OCI-LY7 (cell line): ENCODE measurements around the gene PAQR6. TPM values are rescaled to one million over a fixed set of nuclear protein-coding genes. Genes with fewer than 3 reads are reported as not detected.

Source experiments
- BruUV-seq: library from RNA; stranded (reverse); fragments of 400-500 nt; replicated peaks from 2 replicates; lab custom pipeline; 2021; lab: Mats Ljungman, UMichigan
- CTCF ChIA-PET: fragments of 300-600 bp; sonication (Branson Sonifier 250); formaldehyde crosslinking; loops from one replicate; lab custom pipeline; 2022; ENCODE audit warnings: antibody characterized with exemption; ENCODE audit not compliant: unreplicated experiment; lab: Charles Lee
- POLR2A ChIA-PET: fragments of 300-600 bp; sonication (Branson Sonifier 250); formaldehyde crosslinking; loops from one replicate; lab custom pipeline; 2022; ENCODE audit warnings: antibody characterized with exemption; lab: Charles Lee
- DNase-seq: peaks from one replicate; pipeline ENCODE4 v3.0.0-alpha.2; 2015; ENCODE audit warnings: low spot score
- H2AFZ ChIP-seq: fragments of 200-600 bp; sonication (generic), shearing (Covaris generic); 2 replicates; pipeline ENCODE4 v1.6.1; 2014; ENCODE audit warnings: mild to moderate bottlenecking, antibody characterized with exemption, low read length, moderate library complexity
- H3K27ac ChIP-seq: fragments of 200-600 bp; sonication (generic); 2 replicates; pipeline ENCODE4 v1.5.1; 2014; ENCODE audit warnings: mixed run types, low read depth, mild to moderate bottlenecking, moderate library complexity, low read length, inconsistent platforms; ENCODE audit not compliant: poor library complexity, severe bottlenecking
- H3K36me3 ChIP-seq: fragments of 200-600 bp; sonication (generic); 2 replicates; pipeline ENCODE4 v1.6.1; 2014; ENCODE audit warnings: mild to moderate bottlenecking, antibody characterized with exemption, low read length, moderate library complexity, mixed read lengths; ENCODE audit not compliant: insufficient read depth
- H3K4me1 ChIP-seq: fragments of 200-600 bp; sonication (generic); 2 replicates; pipeline ENCODE4 v1.5.1; 2014; ENCODE audit warnings: mild to moderate bottlenecking, low read length; ENCODE audit not compliant: insufficient read depth, poor library complexity, severe bottlenecking
- H3K4me2 ChIP-seq: fragments of 200-600 bp; sonication (generic); 2 replicates; pipeline ENCODE4 v1.6.1; 2014; ENCODE audit warnings: mild to moderate bottlenecking, low read length
- H3K4me3 ChIP-seq: fragments of 200-600 bp; sonication (generic); 2 replicates; pipeline ENCODE4 v1.5.1; 2014; ENCODE audit warnings: mild to moderate bottlenecking, low read depth, low read length; ENCODE audit not compliant: poor library complexity, severe bottlenecking
- H3K79me2 ChIP-seq: fragments of 200-600 bp; sonication (generic); 2 replicates; pipeline ENCODE4 v1.6.1; 2016; ENCODE audit warnings: low read depth, mild to moderate bottlenecking, low read length, moderate library complexity, mixed read lengths; ENCODE audit not compliant: insufficient read depth
- H3K9me2 ChIP-seq: fragments of 200-600 bp; sonication (generic); 2 replicates; pipeline ENCODE4 v1.6.1; 2016; ENCODE audit warnings: mild to moderate bottlenecking, low read length, mixed read lengths; ENCODE audit not compliant: insufficient read depth
- H3K9me3 ChIP-seq: fragments of 200-600 bp; sonication (generic); 2 replicates; pipeline ENCODE4 v1.6.1; 2014; ENCODE audit warnings: mild to moderate bottlenecking, mixed run types, low read length, mixed read lengths
- H4K20me1 ChIP-seq: fragments of 200-600 bp; sonication (generic); 2 replicates; pipeline ENCODE4 v1.6.1; 2014; ENCODE audit warnings: mild to moderate bottlenecking, antibody characterized with exemption, low read length, moderate library complexity, mixed read lengths; ENCODE audit not compliant: insufficient read depth
- CTCF ChIP-seq: fragments of 200-600 bp; sonication (generic); conservative IDR thresholded peaks from 2 replicates; pipeline ENCODE4 v1.5.1; 2014; ENCODE audit warnings: mild to moderate bottlenecking, antibody characterized with exemption, low read length, moderate library complexity, mixed read lengths
- EZH2phosphoT487 ChIP-seq: fragments of 200-600 bp; sonication (generic); IDR thresholded peaks from 2 replicates; pipeline ENCODE4 v1.6.1; 2018; ENCODE audit warnings: low read depth, borderline replicate concordance, mild to moderate bottlenecking, mixed run types, antibody characterized with exemption, low read length, moderate library complexity, mixed read lengths
- intact Hi-C: fragments of 100-400 bp; cut with micrococcal nuclease; formaldehyde crosslinking; loops from one replicate; pipeline ENCODE4 v1.10.0; 2022; ENCODE audit not compliant: unreplicated experiment
- total RNA-seq, 2 experiments: library from RNA; depleted of rRNA in 1 of 2; stranded (reverse); fragments of >200 nt in 1 of 2; shearing (Covaris generic) in 1 of 2; gene quantifications; 2 replicates each; pipeline ENCODE4 v1.2.3, GENCODE V29; 2014 to 2022

PAQR6 gene
- total RNA-seq, 2 experiments from 2014 or later: 4.2 to 15.7 TPM

GRCh38 chr1:156259805-156260204 is 11.9 kb upstream of the PAQR6 start:
- CTCF ChIA-PET: no interaction called here
- peaks cover 87% of the 10 kb centered on the region for H3K36me3 ChIP-seq

GRCh38 chr1:156258859-156259258 is 11.0 kb upstream of the PAQR6 start:
- Histone ChIP-seq H3K9me2 (no peaks in the 10 kb centered on the region), H3K79me2 (no peaks in the 10 kb centered on the region), H3K36me3 (peaks cover 88% of the 10 kb centered on the region), H3K9me3 (no peaks in the 10 kb centered on the region), H3K27ac (no peak overlapping the region), H3K4me3 (no peak overlapping the region), H3K4me1 (no peaks in the 10 kb centered on the region), H3K4me2 (no peak overlapping the region), H4K20me1 (no peaks in the 10 kb centered on the region), H2AFZ (no peak overlapping the region)
- intact Hi-C loops: no loop called here
- POLR2A ChIA-PET: no interaction called here
- TF ChIP-seq CTCF: no peak
- TF ChIP-seq EZH2phosphoT487: no peak
- CTCF ChIA-PET: no interaction called here
- DNase-seq: no peak
- no TSS peak for BruUV-seq

More at GRCh38 chr1:156259805-156260204, 11.9 kb upstream of the PAQR6 start:
- no peaks in the 10 kb centered on the region for H3K79me2 ChIP-seq
- H3K9me3 ChIP-seq: no peaks in the 10 kb centered on the region
- no peak for TF ChIP-seq EZH2phosphoT487
- 0 out of 2 replicates have a peak, but pooled peaks have one; percentile 21 for TF ChIP-seq CTCF
- H3K4me1 ChIP-seq: no peaks in the 10 kb centered on the region
- POLR2A ChIA-PET: interaction anchor here (0.8 kb wide), 1 partner anchor 36 kb away, joined by 3 read pairs; the partner anchor contains the start of gene GLMP
- H4K20me1 ChIP-seq: no peaks in the 10 kb centered on the region
- intact Hi-C loops: no loop called here
- H3K27ac ChIP-seq: no peak overlapping the region
- no peak overlapping the region for H3K4me3 ChIP-seq
- no peaks in the 10 kb centered on the region for H3K9me2 ChIP-seq
- BruUV-seq: no TSS peak
- H2AFZ ChIP-seq: no peak overlapping the region
- DNase-seq: no peak
- H3K4me2 ChIP-seq: no peak overlapping the region

- Histone ChIP-seq H3K4me2 (no peak overlapping the region), H3K4me1 (no peaks in the 10 kb centered on the region), H3K9me2 (no peaks in the 10 kb centered on the region), H3K79me2 (no peaks in the 10 kb centered on the region), H3K9me3 (no peaks in the 10 kb centered on the region), H3K27ac (no peak overlapping the region), H4K20me1 (no peaks in the 10 kb centered on the region), H3K4me3 (no peak overlapping the region), H2AFZ (no peak overlapping the region), H3K36me3 (peaks cover 88% of the 10 kb centered on the region)
- TF ChIP-seq CTCF: no peak
- TF ChIP-seq EZH2phosphoT487: no peak
- CTCF ChIA-PET: no interaction called here
- no peak for DNase-seq
- intact Hi-C loops: no loop called here
- POLR2A ChIA-PET: no interaction called here
- BruUV-seq: no TSS peak
Measured at GRCh38 chr1:156257711-156258110, 9.9 kb upstream of the PAQR6 start.
